Mesothelial cell of epicardium (in vitro differentiated cells): ENCODE data around the gene CCL20. TPM values are rescaled to one million over a fixed set of nuclear protein-coding genes. Genes with fewer than 3 reads are reported as not detected.

Source experiments
- DNase-seq, 2 experiments: peaks; one replicate each; pipeline ENCODE4 v3.0.0; 2021; ENCODE audit warnings: low spot score in 2 of 2; ENCODE audit not compliant: unreplicated experiment in 2 of 2
- H3K27ac Mint-ChIP-seq: 2 replicates; pipeline ENCODE4 v1.8.0; 2021; ENCODE audit warnings: mixed read lengths
- H3K27me3 Mint-ChIP-seq: 2 replicates; pipeline ENCODE4 v1.8.0; 2021; ENCODE audit warnings: low read depth, mixed read lengths
- H3K36me3 Mint-ChIP-seq: 2 replicates; pipeline ENCODE4 v1.8.0; 2021; ENCODE audit warnings: mixed read lengths
- H3K4me1 Mint-ChIP-seq: 2 replicates; pipeline ENCODE4 v1.8.0; 2021; ENCODE audit warnings: mixed read lengths
- H3K4me3 Mint-ChIP-seq: 2 replicates; pipeline ENCODE4 v1.8.0; 2021; ENCODE audit warnings: mild to moderate bottlenecking, moderate library complexity, mixed read lengths
- H3K9me3 Mint-ChIP-seq: 2 replicates; pipeline ENCODE4 v1.8.0; 2021; ENCODE audit warnings: mixed read lengths
- CTCF ChIP-seq: fragments of 200-600 bp; sonication (generic); IDR thresholded peaks from one replicate; pipeline ENCODE4 v1.5.0; 2021; ENCODE audit warnings: antibody characterized with exemption; ENCODE audit not compliant: unreplicated experiment
- total RNA-seq: library from RNA; stranded (reverse); gene quantifications from 3 replicates; pipeline ENCODE4 v1.2.1, GENCODE V29; 2021

The CCL20 gene
- total RNA-seq, 1 donor from 2014 or later = 0.36 TPM

- Mint-ChIP-seq H3K4me3 (no peak overlapping the region), H3K36me3 (no peaks in the 10 kb centered on the region), H3K27me3 (no peaks in the 10 kb centered on the region), H3K27ac (peak overlapping the region; percentile 7), H3K4me1 (no peaks in the 10 kb centered on the region), H3K9me3 (peaks cover 7% of the 10 kb centered on the region)
- no peak for TF ChIP-seq CTCF
- no peak for DNase-seq
These were observed 8.1 kb upstream of the CCL20 start for GRCh38 chr2:227805578-227805977.

DNA sequence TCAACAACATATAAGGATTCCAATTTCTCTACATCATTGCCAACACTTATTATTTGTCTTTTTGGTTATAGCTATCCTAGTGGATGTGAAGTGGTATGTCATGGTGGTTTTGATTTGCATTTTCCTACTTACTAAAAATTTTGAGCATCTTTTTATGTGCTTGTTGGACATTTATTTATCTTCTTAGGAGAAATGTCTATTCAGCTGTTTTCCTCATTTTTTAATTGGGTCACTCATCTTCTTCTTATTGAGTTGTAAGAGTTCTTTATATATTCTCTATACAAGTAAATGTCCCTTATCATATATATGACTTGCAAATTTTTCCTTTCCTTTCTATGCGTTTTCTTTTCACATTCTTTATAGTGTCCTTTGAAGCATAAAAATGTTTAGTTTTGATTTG is 4.7 kb upstream of the CCL20 start:
- DNase-seq = no peak
- no peak for TF ChIP-seq CTCF
- Mint-ChIP-seq H3K27ac (no peak overlapping the region), H3K27me3 (no peaks in the 10 kb centered on the region), H3K4me1 (no peaks in the 10 kb centered on the region), H3K4me3 (no peak overlapping the region), H3K36me3 (no peaks in the 10 kb centered on the region), H3K9me3 (peaks cover 7% of the 10 kb centered on the region)

DNA sequence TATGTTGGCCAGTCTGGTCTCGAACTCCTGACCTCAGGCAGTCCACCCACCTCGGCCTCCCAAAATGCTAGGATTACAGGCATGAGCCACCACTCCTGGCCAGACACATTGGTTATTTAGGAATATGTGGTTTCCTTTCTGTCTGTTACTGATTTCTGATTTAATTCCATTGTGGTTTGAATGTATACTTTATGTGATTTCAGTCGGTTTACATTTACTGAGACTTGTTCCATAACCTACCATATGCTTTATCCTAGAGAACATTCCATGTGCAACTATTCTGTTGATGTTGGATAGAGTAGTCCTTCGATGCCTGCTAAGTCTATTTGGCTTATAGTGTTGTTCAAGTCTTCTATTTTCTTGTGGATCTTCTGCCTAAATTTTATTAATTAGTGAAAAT is 1.6 kb upstream of the CCL20 start:
- Mint-ChIP-seq H3K27ac (no peak overlapping the region), H3K4me1 (no peaks in the 10 kb centered on the region), H3K4me3 (no peak overlapping the region), H3K27me3 (no peaks in the 10 kb centered on the region), H3K9me3 (peaks cover 7% of the 10 kb centered on the region), H3K36me3 (no peaks in the 10 kb centered on the region)
- TF ChIP-seq CTCF = no peak
- DNase-seq = no peak

DNA sequence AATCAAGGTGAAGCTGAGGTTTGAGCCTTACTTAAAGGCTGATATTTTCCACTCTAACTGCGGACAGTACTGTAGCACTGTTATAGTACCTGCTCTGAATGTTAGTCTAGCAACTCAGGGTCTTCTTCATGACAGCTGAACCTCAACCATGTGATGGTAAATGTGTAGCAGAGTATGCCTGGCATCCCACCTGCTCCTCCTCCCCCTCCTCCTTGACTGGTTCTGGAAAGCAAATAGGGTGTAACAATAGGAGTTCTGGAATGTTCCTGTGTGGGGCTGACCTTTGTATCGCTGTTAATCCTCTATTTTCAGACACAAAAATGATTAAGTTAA is 447 bp upstream of the CCL20 start:
- TF ChIP-seq CTCF = no peak
- H3K27me3 Mint-ChIP-seq = no peaks in the 10 kb centered on the region
- H3K9me3 Mint-ChIP-seq = peaks cover 7% of the 10 kb centered on the region
- no peak for DNase-seq
- H3K36me3 Mint-ChIP-seq = no peaks in the 10 kb centered on the region
- no peak overlapping the region for H3K4me3 Mint-ChIP-seq
- H3K27ac Mint-ChIP-seq = no peak overlapping the region
- H3K4me1 Mint-ChIP-seq = peaks cover 7% of the 10 kb centered on the region

DNA sequence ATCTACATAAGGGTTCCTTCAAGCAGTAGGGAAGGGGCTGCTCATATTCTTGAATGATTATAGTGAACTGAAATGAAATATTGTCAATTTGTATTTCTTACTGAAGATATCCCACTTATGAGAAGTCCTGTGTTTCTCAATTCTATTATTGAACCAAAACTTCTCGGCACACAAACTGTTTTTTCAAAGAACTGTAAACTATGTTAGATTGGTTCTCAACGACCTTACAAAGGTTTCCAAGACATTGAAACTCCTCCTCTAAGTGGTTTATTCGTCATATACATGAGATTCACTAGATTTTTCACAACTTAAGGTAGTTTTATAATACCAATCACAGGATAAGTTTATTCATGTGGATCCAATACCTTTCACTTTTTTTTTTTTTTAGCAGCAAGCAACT is 1.4 kb downstream of the CCL20 start:
- Mint-ChIP-seq H3K9me3 (no peaks in the 10 kb centered on the region), H3K27me3 (no peaks in the 10 kb centered on the region), H3K27ac (no peak overlapping the region), H3K4me3 (no peak overlapping the region), H3K4me1 (peaks cover 15% of the 10 kb centered on the region), H3K36me3 (no peaks in the 10 kb centered on the region)
- DNase-seq = no peak
- TF ChIP-seq CTCF = no peak

GRCh38 chr2:227816507-227817294 is 3.1 kb downstream of the CCL20 start:
- Mint-ChIP-seq H3K4me3 (no peak overlapping the region), H3K27me3 (no peaks in the 10 kb centered on the region), H3K27ac (no peak overlapping the region), H3K4me1 (peaks cover 15% of the 10 kb centered on the region), H3K36me3 (no peaks in the 10 kb centered on the region), H3K9me3 (no peaks in the 10 kb centered on the region)
- no peak for TF ChIP-seq CTCF
- DNase-seq = no peak
